ENCODE data around the gene ARAP1. TPM values are rescaled to one million over a fixed set of nuclear protein-coding genes. Genes with fewer than 3 reads are reported as not detected.

The ARAP1 gene
- total RNA-seq, 8 experiments from 2014 or later: 8.7 to 64.6 (median 28.4) TPM

GRCh38 chr11:72646024-72646423, 106.2 kb downstream of the ARAP1 start:
- Histone ChIP-seq H3K4me3 (no peak overlapping the region), H3K27ac (no peak overlapping the region), H3K4me1 (replicated peaks in 1 of 2) (peaks cover 0 to 12% of the 10 kb centered on the region in 2 donors)
- in situ Hi-C loops (cut with MboI; ENCODE audit: low pct_unique_long_range_greater_than_20kb in 2 of 9, low sequenced_read_pairs in 9 of 9, unreplicated experiment in 9 of 9): loop anchor here in 2 of 9 experiments (10.0 kb wide), 1 partner anchor 61 kb away; no protein-coding TSS in a partner anchor
- WGBS, 10 experiments: 80 to 100% (median 95%) methylated on average over 1 of the region's 3 CpGs; no CpG with 5 or more reads in 6 of the 10 experiments
- no peak for ATAC-seq (replicated peaks in 6 of 8)

- in situ Hi-C loops (cut with MboI; ENCODE audit: low pct_unique_long_range_greater_than_20kb in 2 of 9, low sequenced_read_pairs in 9 of 9, unreplicated experiment in 9 of 9): loop anchor here in 2 of 9 experiments (10.0 kb wide), 1 partner anchor 59 kb away; no protein-coding TSS in a partner anchor
- WGBS, 10 experiments: no CpG with 5 or more reads among the region's 7 CpGs
- Histone ChIP-seq H3K4me3 (no peak overlapping the region), H3K4me1 (replicated peaks in 1 of 2) (peaks cover 0 to 6% of the 10 kb centered on the region in 2 donors), H3K27ac (no peak overlapping the region)
- ATAC-seq (replicated peaks in 6 of 8): peak in 2 of 8 experiments; percentile 1 to 3
These were observed 108.7 kb downstream of the ARAP1 start for GRCh38 chr11:72643547-72643946.

GRCh38 chr11:72642884-72643522, 109.2 kb downstream of the ARAP1 start:
- Histone ChIP-seq H3K4me1 (replicated peaks in 1 of 2) (peaks cover 0 to 3% of the 10 kb centered on the region in 2 donors), H3K4me3 (peak overlapping the region; percentile 13 to 30 (median 22)), H3K27ac (no peak overlapping the region)
- ATAC-seq (replicated peaks in 6 of 8): peak; percentile 74 to 84 (median 80)
- in situ Hi-C loops (cut with MboI; ENCODE audit: low pct_unique_long_range_greater_than_20kb in 2 of 9, low sequenced_read_pairs in 9 of 9, unreplicated experiment in 9 of 9): loop anchor here in 2 of 9 experiments (10.0 kb wide), 1 partner anchor 58 kb away; no protein-coding TSS in a partner anchor
- 0% methylated on average over 5 of the region's 59 CpGs; no CpG with 5 or more reads in 9 of the 10 experiments for WGBS, 10 experiments

- in situ Hi-C loops (cut with MboI; ENCODE audit: low pct_unique_long_range_greater_than_20kb in 2 of 9, low sequenced_read_pairs in 9 of 9, unreplicated experiment in 9 of 9): loop anchor here in 2 of 9 experiments (10.0 kb wide), 1 partner anchor 57 kb away; no protein-coding TSS in a partner anchor
- peak; percentile 38 to 69 (median 62) for ATAC-seq (replicated peaks in 6 of 8)
- 3 to 13% methylated on average over 6 of the region's 85 CpGs; no CpG with 5 or more reads in 8 of the 10 experiments for WGBS, 10 experiments
- H3K27ac ChIP-seq: no peak overlapping the region
- H3K4me1 ChIP-seq (replicated peaks in 1 of 2): peaks cover 0 to 3% of the 10 kb centered on the region in 2 donors
- H3K4me3 ChIP-seq: peak overlapping the region; percentile 13 to 30 (median 22)
These were observed 109.9 kb downstream of the ARAP1 start for GRCh38 chr11:72642043-72642883.

- H3K4me1 ChIP-seq (replicated peaks in 1 of 2): peaks cover 0 to 3% of the 10 kb centered on the region in 2 donors
- in situ Hi-C loops (cut with MboI; ENCODE audit: low pct_unique_long_range_greater_than_20kb in 2 of 9, low sequenced_read_pairs in 9 of 9, unreplicated experiment in 9 of 9): loop anchor here in 2 of 9 experiments (10.0 kb wide), 1 partner anchor 57 kb away; no protein-coding TSS in a partner anchor
- WGBS, 10 experiments: 29 to 35% (median 34%) methylated on average over 3 to 9 of the region's 12 CpGs; no CpG with 5 or more reads in 7 of the 10 experiments
These were observed 110.6 kb downstream of the ARAP1 start for GRCh38 chr11:72641522-72642042.

GRCh38 chr11:72639502-72640375, 112.5 kb downstream of the ARAP1 start:
- no peak for ATAC-seq (replicated peaks in 6 of 8)
- WGBS, 10 experiments: 65 to 83% (median 77%) methylated on average over 1 to 10 of the region's 23 CpGs; no CpG with 5 or more reads in 3 of the 10 experiments
- in situ Hi-C loops (cut with MboI; ENCODE audit: low pct_unique_long_range_greater_than_20kb in 2 of 9, low sequenced_read_pairs in 9 of 9, unreplicated experiment in 9 of 9): loop anchor here in 2 of 9 experiments (10.0 kb wide), 1 partner anchor 55 kb away; no protein-coding TSS in a partner anchor
- Histone ChIP-seq H3K4me1 (replicated peaks in 1 of 2) (peaks cover 0 to 3% of the 10 kb centered on the region in 2 donors), H3K27ac (no peak overlapping the region), H3K4me3 (no peak overlapping the region)

More at GRCh38 chr11:72641522-72642042, 110.6 kb downstream of the ARAP1 start:
- Histone ChIP-seq H3K27ac (no peak overlapping the region), H3K4me3 (peak overlapping the region in 2 of 5 donors; percentile 19 to 30)
- ATAC-seq (replicated peaks in 6 of 8): no peak

- WGBS, 10 experiments: 33 to 86% (median 77%) methylated on average over 1 to 6 of the region's 8 CpGs; no CpG with 5 or more reads in 6 of the 10 experiments
These were observed 114.3 kb downstream of the ARAP1 start for GRCh38 chr11:72637926-72638325.

GRCh38 chr11:72637198-72637597, 115.0 kb downstream of the ARAP1 start:
- in situ Hi-C loops (cut with MboI; ENCODE audit: low pct_unique_long_range_greater_than_20kb in 2 of 9, low sequenced_read_pairs in 9 of 9, unreplicated experiment in 9 of 9): no loop called here
- no peak overlapping the region for H3K27ac ChIP-seq
- H3K4me3 ChIP-seq: no peak overlapping the region
- no CpG with 5 or more reads among the region's 2 CpGs for WGBS, 10 experiments
- ATAC-seq (replicated peaks in 6 of 8): no peak
- peaks cover 0 to 8% of the 10 kb centered on the region in 2 donors for H3K4me1 ChIP-seq (replicated peaks in 1 of 2)

More at GRCh38 chr11:72637926-72638325, 114.3 kb downstream of the ARAP1 start:
- Histone ChIP-seq H3K27ac (no peak overlapping the region), H3K4me1 (replicated peaks in 1 of 2) (peaks cover 0 to 1% of the 10 kb centered on the region in 2 donors), H3K4me3 (no peak overlapping the region)
- no peak for ATAC-seq (replicated peaks in 6 of 8)
- in situ Hi-C loops (cut with MboI; ENCODE audit: low pct_unique_long_range_greater_than_20kb in 2 of 9, low sequenced_read_pairs in 9 of 9, unreplicated experiment in 9 of 9): no loop called here

- WGBS, 10 experiments: 0 to 63% (median 30%) methylated on average over 1 to 3 of the region's 3 CpGs; no CpG with 5 or more reads in 5 of the 10 experiments
- in situ Hi-C loops (cut with MboI; ENCODE audit: low pct_unique_long_range_greater_than_20kb in 2 of 9, low sequenced_read_pairs in 9 of 9, unreplicated experiment in 9 of 9): no loop called here
- Histone ChIP-seq H3K4me1 (replicated peaks in 1 of 2) (peaks cover 0 to 13% of the 10 kb centered on the region in 2 donors), H3K4me3 (no peak overlapping the region), H3K27ac (no peak overlapping the region)
- ATAC-seq (replicated peaks in 6 of 8): peak in 2 of 8 experiments; percentile 40 to 68
These were observed 115.8 kb downstream of the ARAP1 start for GRCh38 chr11:72636376-72636775.

- WGBS, 10 experiments: 0 to 100% (median 35%) methylated on average over 1 to 6 of the region's 6 CpGs; no CpG with 5 or more reads in 4 of the 10 experiments
- in situ Hi-C loops (cut with MboI; ENCODE audit: low pct_unique_long_range_greater_than_20kb in 2 of 9, low sequenced_read_pairs in 9 of 9, unreplicated experiment in 9 of 9): no loop called here
- peak in 3 of 8 experiments; percentile 80 to 94 (median 80) for ATAC-seq (replicated peaks in 6 of 8)
- Histone ChIP-seq H3K4me3 (no peak overlapping the region), H3K4me1 (replicated peaks in 1 of 2) (peaks cover 0 to 13% of the 10 kb centered on the region in 2 donors), H3K27ac (no peak overlapping the region)
These were observed 116.3 kb downstream of the ARAP1 start for GRCh38 chr11:72635933-72636332.

- 60 to 100% (median 76%) methylated on average over 1 to 9 of the region's 9 CpGs; no CpG with 5 or more reads in 2 of the 10 experiments for WGBS, 10 experiments
- Histone ChIP-seq H3K4me1 (replicated peaks in 1 of 2) (peaks cover 0 to 13% of the 10 kb centered on the region in 2 donors), H3K27ac (no peak overlapping the region), H3K4me3 (no peak overlapping the region)
- in situ Hi-C loops (cut with MboI; ENCODE audit: low pct_unique_long_range_greater_than_20kb in 2 of 9, low sequenced_read_pairs in 9 of 9, unreplicated experiment in 9 of 9): no loop called here
- ATAC-seq (replicated peaks in 6 of 8): no peak
These were observed 116.8 kb downstream of the ARAP1 start for GRCh38 chr11:72635309-72635915.

Data from motor neuron (in vitro differentiated cells).